B cell (primary cell): Measurements from ENCODE around the gene NCOA1. TPM values are rescaled to one million over a fixed set of nuclear protein-coding genes. Genes with fewer than 3 reads are reported as not detected.

Experiments used
- ATAC-seq: fragments of 200-7000 bp; cut with Tn5 transposase; one replicate; pipeline ENCODE4 v1.10.0; 2021; ENCODE audit warnings: low read depth, mild to moderate bottlenecking, moderate number of reproducible peaks, moderate library complexity
- CTCF ChIA-PET: fragments of 350-600 bp; sonication (Branson Sonifier 250); formaldehyde crosslinking; loops from one replicate; lab custom pipeline; 2021; ENCODE audit warnings: antibody characterized with exemption, inconsistent platforms; lab: Charles Lee
- POLR2A ChIA-PET: fragments of 350-600 bp; sonication (Branson Sonifier 250); formaldehyde crosslinking; loops from one replicate; lab custom pipeline; 2021; ENCODE audit warnings: antibody characterized with exemption; lab: Charles Lee
- DNase-seq: peaks from one replicate; pipeline ENCODE4 v3.0.0; 2013
- H2AFZ ChIP-seq: 2 replicates; pipeline ENCODE4 v1.6.1; 2012; ENCODE audit warnings: mild to moderate bottlenecking, low read depth, low read length; ENCODE audit not compliant: insufficient read depth, poor library complexity, severe bottlenecking
- H3K27ac ChIP-seq, 2 donors: 1 replicate in 1 of 2; 2 replicates in 1 of 2; pipeline ENCODE4 v1.5.1; 2012 to 2013; ENCODE audit warnings: low read length in 2 of 2, mild to moderate bottlenecking in 2 of 2, moderate library complexity in 1 of 2
- H3K27me3 ChIP-seq, 4 experiments: fragments of 200-600 bp in 1 of 4; sonication (generic) in 1 of 4; replicated peaks in 1 of 4; 1 replicate in 2 of 4; 2 replicates in 2 of 4; pipeline versions ENCODE4 v1.6.1 to v1.7.0; 2013 to 2016; ENCODE audit warnings: low read length in 3 of 4, mild to moderate bottlenecking in 2 of 4, mixed read lengths in 1 of 4, moderate library complexity in 1 of 4; ENCODE audit not compliant: insufficient read depth in 4 of 4, control insufficient read depth in 3 of 4; ENCODE audit errors: control extremely low read depth in 1 of 4
- H3K36me3 ChIP-seq, 2 experiments: replicated peaks in 1 of 2; 1 replicate in 1 of 2; 2 replicates in 1 of 2; pipeline versions ENCODE4 v1.6.1 to v1.7.1; 2013; ENCODE audit warnings: low read length in 1 of 2; ENCODE audit not compliant: insufficient read depth in 2 of 2, control insufficient read depth in 1 of 2; ENCODE audit errors: control extremely low read depth in 1 of 2, extremely low read depth in 1 of 2
- H3K4me1 ChIP-seq, 2 donors: fragments of 200-600 bp in 1 of 2; sonication (generic) in 1 of 2; 1 replicate in 1 of 2; 2 replicates in 1 of 2; pipeline versions ENCODE4 v1.5.1 to v1.6.1; 2013 to 2017; ENCODE audit warnings: low read length in 2 of 2; ENCODE audit not compliant: control insufficient read depth in 2 of 2, insufficient read depth in 2 of 2
- H3K4me2 ChIP-seq: replicated peaks from 2 replicates; pipeline ENCODE3; 2012; ENCODE audit warnings: mild to moderate bottlenecking, low read depth, low read length; ENCODE audit not compliant: poor library complexity, severe bottlenecking
- H3K4me3 ChIP-seq, 5 experiments: fragments of 200-600 bp in 1 of 5; sonication (generic) in 1 of 5; 1 replicate in 3 of 5; 2 replicates in 2 of 5; pipeline versions ENCODE4 v1.5.1 to v1.7.0; 2011 to 2016; ENCODE audit warnings: low read length in 4 of 5, mild to moderate bottlenecking in 4 of 5, low read depth in 2 of 5, control low read depth in 1 of 5, moderate library complexity in 1 of 5; ENCODE audit not compliant: insufficient read depth in 1 of 5; ENCODE audit errors: control extremely low read depth in 1 of 5, extremely low read depth in 1 of 5
- H3K79me2 ChIP-seq: fragments of 200-600 bp; sonication (generic); one replicate; pipeline ENCODE4 v1.6.0; 2016; ENCODE audit warnings: low read length; ENCODE audit not compliant: control insufficient read depth, insufficient read depth
- H3K9ac ChIP-seq: fragments of 200-600 bp; sonication (generic); 2 replicates; pipeline ENCODE4 v1.6.1; 2017; ENCODE audit warnings: mild to moderate bottlenecking, low read length, moderate library complexity
- H3K9me3 ChIP-seq, 3 donors: one replicate each; pipeline versions ENCODE4 v1.6.1 to v1.7.1; 2013; ENCODE audit warnings: low read length in 2 of 3; ENCODE audit not compliant: control insufficient read depth in 2 of 3, insufficient read depth in 1 of 3; ENCODE audit errors: control extremely low read depth in 1 of 3
- H4K20me1 ChIP-seq: 2 replicates; pipeline ENCODE4 v1.6.0; 2012; ENCODE audit warnings: mild to moderate bottlenecking, low read length; ENCODE audit not compliant: insufficient read depth, control insufficient read depth, poor library complexity, severe bottlenecking
- H3K27ac Mint-ChIP-seq: one replicate; pipeline ENCODE4 v1.8.0; 2021; ENCODE audit warnings: mixed read lengths
- H3K27me3 Mint-ChIP-seq: one replicate; pipeline ENCODE4 v1.8.0; 2021; ENCODE audit warnings: mixed read lengths
- H3K4me1 Mint-ChIP-seq: one replicate; pipeline ENCODE4 v1.8.0; 2021; ENCODE audit warnings: mixed read lengths
- H3K4me3 Mint-ChIP-seq: one replicate; pipeline ENCODE4 v1.8.0; 2021; ENCODE audit warnings: mixed read lengths
- H3K9me3 Mint-ChIP-seq: one replicate; pipeline ENCODE4 v1.8.0; 2022; ENCODE audit warnings: mixed read lengths; ENCODE audit not compliant: insufficient read depth
- EZH2 ChIP-seq: IDR thresholded peaks from 2 replicates; pipeline ENCODE4 v1.6.1; 2012; ENCODE audit warnings: borderline replicate concordance, low read depth, mild to moderate bottlenecking, moderate library complexity, low read length; ENCODE audit not compliant: insufficient read depth, poor library complexity, severe bottlenecking
- WGBS: methylation state at CpG from one replicate; pipeline ENCODE4 v1.1.5; 2013; ENCODE audit warnings: missing lambda C conversion rate; ENCODE audit not compliant: insufficient coverage; 5-methylcytosine and 5-hydroxymethylcytosine counted together
- intact Hi-C: fragments of 100-400 bp; cut with micrococcal nuclease; formaldehyde crosslinking; loops from one replicate; pipeline ENCODE4 v1.10.0; 2022
- polyA plus RNA-seq: library from polyadenylated mRNA; depleted of rRNA; stranded (reverse); fragments of >200 nt; gene quantifications from 2 replicates; pipeline ENCODE4 v1.2.3, GENCODE V29; 2012
- total RNA-seq, 2 donors: library from RNA; stranded (reverse); fragments of 120-200 nt in 1 of 2; gene quantifications; 1 replicate in 1 of 2; 2 replicates in 1 of 2; pipeline versions ENCODE4 v1.2.3 to v1.2.4, GENCODE V29; 2013 to 2022
- TF ChIP-seq, protein P1 (sequence below): fragments of 200-600 bp; IDR thresholded peaks from one replicate; pipeline ENCODE4 v1.8.0; 2022; ENCODE audit warnings: antibody characterized with exemption, mild to moderate bottlenecking

The NCOA1 gene
- total and polyA plus RNA-seq, 2 donors (not counting 1 experiment from before 2014, with no cell fraction given): 11.6 to 49.1 TPM

DNA sequence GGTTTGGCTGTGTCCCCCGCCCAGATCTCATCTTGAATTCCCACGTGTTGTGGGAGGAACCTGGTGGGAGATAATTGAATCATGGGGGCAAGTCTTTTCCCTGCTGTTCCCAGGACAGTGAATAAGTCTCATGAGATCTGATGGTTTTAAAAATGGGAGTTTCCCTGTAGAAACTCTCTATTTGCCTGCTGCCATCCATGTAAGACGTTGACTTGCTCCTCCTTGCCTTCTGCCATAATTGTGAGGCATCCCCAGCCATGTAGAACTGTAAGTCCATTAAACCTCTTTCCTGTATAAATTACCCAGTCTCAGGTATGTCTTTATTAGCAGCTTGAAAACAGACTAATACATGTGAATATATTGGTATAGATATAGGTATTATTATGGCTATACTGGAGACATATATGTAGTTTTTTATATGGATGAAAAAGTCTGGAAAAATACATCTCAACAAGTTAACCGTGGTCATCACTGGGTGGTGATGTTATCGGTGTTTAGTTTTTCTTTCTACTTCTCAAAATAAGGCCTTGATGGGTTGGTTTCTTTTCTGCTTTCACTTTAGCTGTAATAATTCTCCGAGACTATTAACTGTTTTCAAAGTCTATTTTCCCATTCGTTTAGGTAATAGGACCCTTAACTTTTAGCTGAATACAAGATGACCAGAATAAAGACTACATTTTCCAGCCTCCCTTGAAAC, 39.1 kb upstream of the NCOA1 start:
- H3K4me1 Mint-ChIP-seq: peaks cover 2% of the 10 kb centered on the region
- intact Hi-C loops: no loop called here
- H3K4me3 Mint-ChIP-seq: peak overlapping the region; percentile 21
- no peak overlapping the region for H3K4me2 ChIP-seq
- no peaks in the 10 kb centered on the region for H3K79me2 ChIP-seq
- H3K9ac ChIP-seq: no peak overlapping the region
- peak overlapping the region; percentile 22 for H2AFZ ChIP-seq
- H3K27me3 ChIP-seq: no peaks in the 10 kb centered on the region
- no peaks in the 10 kb centered on the region for H4K20me1 ChIP-seq
- no peak for ATAC-seq
- ChIA-PET CTCF (no interaction called here), POLR2A (no interaction called here)
- no peak overlapping the region for H3K27ac ChIP-seq
- peaks cover 4% of the 10 kb centered on the region for H3K27me3 Mint-ChIP-seq
- H3K4me1 ChIP-seq: no peaks in the 10 kb centered on the region
- no peak for DNase-seq
- H3K9me3 ChIP-seq: peaks cover 0 to 4% (median 3%) of the 10 kb centered on the region in 3 donors
- H3K27ac Mint-ChIP-seq: no peak overlapping the region
- peaks cover 4% of the 10 kb centered on the region for H3K9me3 Mint-ChIP-seq
- TF ChIP-seq EZH2: no peak
- TF ChIP-seq, protein P1, sequence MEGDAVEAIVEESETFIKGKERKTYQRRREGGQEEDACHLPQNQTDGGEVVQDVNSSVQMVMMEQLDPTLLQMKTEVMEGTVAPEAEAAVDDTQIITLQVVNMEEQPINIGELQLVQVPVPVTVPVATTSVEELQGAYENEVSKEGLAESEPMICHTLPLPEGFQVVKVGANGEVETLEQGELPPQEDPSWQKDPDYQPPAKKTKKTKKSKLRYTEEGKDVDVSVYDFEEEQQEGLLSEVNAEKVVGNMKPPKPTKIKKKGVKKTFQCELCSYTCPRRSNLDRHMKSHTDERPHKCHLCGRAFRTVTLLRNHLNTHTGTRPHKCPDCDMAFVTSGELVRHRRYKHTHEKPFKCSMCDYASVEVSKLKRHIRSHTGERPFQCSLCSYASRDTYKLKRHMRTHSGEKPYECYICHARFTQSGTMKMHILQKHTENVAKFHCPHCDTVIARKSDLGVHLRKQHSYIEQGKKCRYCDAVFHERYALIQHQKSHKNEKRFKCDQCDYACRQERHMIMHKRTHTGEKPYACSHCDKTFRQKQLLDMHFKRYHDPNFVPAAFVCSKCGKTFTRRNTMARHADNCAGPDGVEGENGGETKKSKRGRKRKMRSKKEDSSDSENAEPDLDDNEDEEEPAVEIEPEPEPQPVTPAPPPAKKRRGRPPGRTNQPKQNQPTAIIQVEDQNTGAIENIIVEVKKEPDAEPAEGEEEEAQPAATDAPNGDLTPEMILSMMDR: no peak
- H3K4me3 ChIP-seq: no peak overlapping the region
- H3K36me3 ChIP-seq: no peaks in the 10 kb centered on the region
- WGBS: 100% methylated on average over 2 of the region's 7 CpGs

DNA sequence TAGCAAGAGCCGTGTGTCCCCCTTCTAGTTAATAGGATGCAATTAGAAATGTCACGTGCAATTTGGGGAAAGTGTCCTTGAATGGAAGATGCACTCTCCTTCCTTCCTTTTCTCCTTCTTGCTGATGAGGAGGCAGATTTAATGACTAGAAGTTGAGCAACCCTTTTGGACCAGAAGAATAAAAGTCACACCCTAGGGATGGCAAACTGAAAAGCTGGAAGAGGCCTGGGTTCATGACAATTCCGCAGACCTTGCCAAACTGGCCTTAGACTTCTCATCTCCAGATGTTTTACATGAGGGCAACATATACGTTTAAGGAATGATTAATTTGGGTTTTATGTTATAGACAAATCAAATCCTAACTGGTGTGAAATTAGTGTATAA, 38.6 kb upstream of the NCOA1 start:
- Mint-ChIP-seq H3K27me3 (peaks cover 8% of the 10 kb centered on the region), H3K27ac (no peak overlapping the region), H3K4me1 (peaks cover 2% of the 10 kb centered on the region), H3K9me3 (peaks cover 4% of the 10 kb centered on the region), H3K4me3 (peak overlapping the region; percentile 21)
- no peak for ATAC-seq
- Histone ChIP-seq H3K4me2 (no peak overlapping the region), H3K4me1 (no peaks in the 10 kb centered on the region), H3K9ac (no peak overlapping the region), H3K27me3 (no peaks in the 10 kb centered on the region), H2AFZ (peak overlapping the region; percentile 22), H3K79me2 (no peaks in the 10 kb centered on the region), H3K9me3 (peaks cover 0 to 4% (median 3%) of the 10 kb centered on the region in 3 donors), H3K4me3 (no peak overlapping the region), H3K36me3 (no peaks in the 10 kb centered on the region), H4K20me1 (no peaks in the 10 kb centered on the region), H3K27ac (no peak overlapping the region)
- DNase-seq: no peak
- intact Hi-C loops: no loop called here
- 100% methylated on average over 1 of the region's 4 CpGs for WGBS
- ChIA-PET CTCF (no interaction called here), POLR2A (no interaction called here)
- no peak for TF ChIP-seq EZH2
- TF ChIP-seq, protein P1: no peak
